GM21619 (cell line): ENCODE results near the gene HPCAL1.

Source experiments
- ATAC-seq: cut with Tn5 transposase; IDR thresholded peaks from one replicate; pipeline ENCODE4 v1.9.1; 2021; ENCODE audit not compliant: unreplicated experiment

HPCAL1 gene

GRCh38 chr2:10475811-10476660 lies 173.3 kb downstream of the HPCAL1 start:
- no peak for ATAC-seq

GRCh38 chr2:10476723-10477442 lies 174.2 kb downstream of the HPCAL1 start:
- no peak for ATAC-seq
